Progenitor cell of endocrine pancreas (in vitro differentiated cells): ENCODE results near the gene SOS1. TPM values are rescaled to one million over a fixed set of nuclear protein-coding genes. Genes with fewer than 3 reads are reported as not detected.
"Not testable (repeated sequence)": the region's sequence is repeated elsewhere in the genome, so short reads cannot be mapped to it uniquely, and the experiment has no call there.

Experiments used
- DNase-seq: peaks from one replicate; pipeline ENCODE4 v3.0.0; 2021; ENCODE audit warnings: low spot score; ENCODE audit not compliant: unreplicated experiment
- H3K27ac Mint-ChIP-seq: 2 replicates; pipeline ENCODE4 v1.8.0; 2021; ENCODE audit warnings: mild to moderate bottlenecking, moderate library complexity, mixed read lengths
- H3K27me3 Mint-ChIP-seq: 2 replicates; pipeline ENCODE4 v1.8.0; 2021; ENCODE audit warnings: mixed read lengths
- H3K36me3 Mint-ChIP-seq: 2 replicates; pipeline ENCODE4 v1.8.0; 2022; ENCODE audit warnings: mixed read lengths; ENCODE audit not compliant: insufficient read depth
- H3K4me1 Mint-ChIP-seq: 2 replicates; pipeline ENCODE4 v1.8.0; 2021; ENCODE audit warnings: low read depth, mixed read lengths
- H3K4me3 Mint-ChIP-seq: 2 replicates; pipeline ENCODE4 v1.8.0; 2021; ENCODE audit warnings: low read depth, mild to moderate bottlenecking, moderate library complexity, mixed read lengths
- H3K9me3 Mint-ChIP-seq: 2 replicates; pipeline ENCODE4 v1.8.0; 2021; ENCODE audit warnings: low read depth, mixed read lengths
- total RNA-seq: library from RNA; stranded (reverse); gene quantifications from 2 replicates; pipeline ENCODE4 v1.2.1, GENCODE V29; 2021
- TF ChIP-seq, protein P1 (sequence below): fragments of 200-600 bp; sonication (generic); IDR thresholded peaks from one replicate; pipeline ENCODE4 v1.5.0; 2021; ENCODE audit warnings: antibody characterized with exemption, mild to moderate bottlenecking; ENCODE audit not compliant: unreplicated experiment

SOS1 gene
- total RNA-seq, 1 donor from 2014 or later, result 77.0 TPM

DNA sequence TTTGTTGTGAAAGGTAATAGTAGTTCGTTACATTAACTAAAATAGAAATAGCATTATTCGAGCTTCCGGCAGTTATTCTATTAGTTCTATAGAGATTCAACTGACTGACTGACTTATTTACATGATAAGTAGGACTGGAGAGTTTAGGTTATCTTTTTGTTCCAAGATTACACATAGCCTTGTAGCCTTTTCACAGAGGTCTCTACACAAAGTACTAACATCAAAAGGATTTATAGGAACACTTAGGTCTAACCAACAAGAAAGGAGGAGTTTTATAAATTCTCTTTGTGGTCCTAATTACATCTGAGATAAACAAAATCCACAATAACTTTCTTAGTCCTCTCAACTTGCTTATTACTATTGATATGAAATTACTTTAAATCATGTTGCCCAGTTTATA, 62.8 kb downstream of the SOS1 start:
- TF ChIP-seq, protein P1, sequence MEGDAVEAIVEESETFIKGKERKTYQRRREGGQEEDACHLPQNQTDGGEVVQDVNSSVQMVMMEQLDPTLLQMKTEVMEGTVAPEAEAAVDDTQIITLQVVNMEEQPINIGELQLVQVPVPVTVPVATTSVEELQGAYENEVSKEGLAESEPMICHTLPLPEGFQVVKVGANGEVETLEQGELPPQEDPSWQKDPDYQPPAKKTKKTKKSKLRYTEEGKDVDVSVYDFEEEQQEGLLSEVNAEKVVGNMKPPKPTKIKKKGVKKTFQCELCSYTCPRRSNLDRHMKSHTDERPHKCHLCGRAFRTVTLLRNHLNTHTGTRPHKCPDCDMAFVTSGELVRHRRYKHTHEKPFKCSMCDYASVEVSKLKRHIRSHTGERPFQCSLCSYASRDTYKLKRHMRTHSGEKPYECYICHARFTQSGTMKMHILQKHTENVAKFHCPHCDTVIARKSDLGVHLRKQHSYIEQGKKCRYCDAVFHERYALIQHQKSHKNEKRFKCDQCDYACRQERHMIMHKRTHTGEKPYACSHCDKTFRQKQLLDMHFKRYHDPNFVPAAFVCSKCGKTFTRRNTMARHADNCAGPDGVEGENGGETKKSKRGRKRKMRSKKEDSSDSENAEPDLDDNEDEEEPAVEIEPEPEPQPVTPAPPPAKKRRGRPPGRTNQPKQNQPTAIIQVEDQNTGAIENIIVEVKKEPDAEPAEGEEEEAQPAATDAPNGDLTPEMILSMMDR, result no peak
- H3K27me3 Mint-ChIP-seq, result no peaks in the 10 kb centered on the region
- H3K36me3 Mint-ChIP-seq, result peaks cover 15% of the 10 kb centered on the region
- H3K4me3 Mint-ChIP-seq, result no peak overlapping the region
- H3K9me3 Mint-ChIP-seq, result no peaks in the 10 kb centered on the region
- H3K27ac Mint-ChIP-seq, result no peak overlapping the region
- DNase-seq, result no peak
- H3K4me1 Mint-ChIP-seq, result no peaks in the 10 kb centered on the region

DNA sequence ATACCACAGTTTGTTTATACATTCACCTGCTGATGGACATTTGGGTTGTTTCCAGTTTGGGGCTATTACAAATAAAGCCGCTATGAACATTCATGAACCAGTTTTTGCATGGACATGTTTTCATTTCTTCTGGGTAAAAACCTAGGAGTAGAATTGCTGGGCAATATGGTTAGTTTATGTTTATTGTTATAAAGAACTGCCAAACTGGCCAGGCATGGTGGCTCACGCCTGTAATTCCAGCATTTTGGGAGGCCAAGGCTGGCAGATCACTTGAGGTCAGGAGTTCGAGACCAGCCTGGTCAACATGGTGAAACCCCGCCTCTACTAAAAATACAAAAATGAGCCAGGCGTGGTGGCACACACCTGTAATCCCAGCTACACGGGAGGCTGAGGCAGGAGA, 68.2 kb downstream of the SOS1 start:
- H3K27me3 Mint-ChIP-seq, H3K9me3 Mint-ChIP-seq, DNase-seq, H3K4me1 Mint-ChIP-seq, H3K4me3 Mint-ChIP-seq, H3K27ac Mint-ChIP-seq: not testable (repeated sequence)
- peaks cover 40% of the 10 kb centered on the region for H3K36me3 Mint-ChIP-seq

DNA sequence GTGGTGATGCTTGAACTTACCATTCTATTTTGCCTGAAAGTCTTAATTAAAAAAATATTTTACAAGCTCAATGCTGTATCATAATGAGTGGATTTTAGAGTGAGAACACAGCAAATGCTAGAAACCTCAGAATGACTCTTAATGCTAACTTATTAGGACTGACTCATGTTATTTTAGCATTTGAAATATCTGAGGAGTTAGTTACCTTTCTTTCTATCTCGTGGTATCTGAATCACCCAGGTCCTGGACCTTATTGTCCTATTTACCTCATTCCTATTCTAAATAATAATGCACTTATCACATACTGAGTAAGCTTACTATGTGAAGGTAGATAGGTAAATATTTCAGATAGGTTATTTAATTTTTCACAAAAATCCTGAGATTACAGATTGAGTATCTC, 70.7 kb downstream of the SOS1 start:
- Mint-ChIP-seq H3K4me3 (no peak overlapping the region), H3K27me3 (no peaks in the 10 kb centered on the region), H3K27ac (no peak overlapping the region), H3K4me1 (no peaks in the 10 kb centered on the region), H3K36me3 (peaks cover 49% of the 10 kb centered on the region), H3K9me3 (peaks cover 2% of the 10 kb centered on the region)
- TF ChIP-seq, protein P1, result no peak
- no peak for DNase-seq

DNA sequence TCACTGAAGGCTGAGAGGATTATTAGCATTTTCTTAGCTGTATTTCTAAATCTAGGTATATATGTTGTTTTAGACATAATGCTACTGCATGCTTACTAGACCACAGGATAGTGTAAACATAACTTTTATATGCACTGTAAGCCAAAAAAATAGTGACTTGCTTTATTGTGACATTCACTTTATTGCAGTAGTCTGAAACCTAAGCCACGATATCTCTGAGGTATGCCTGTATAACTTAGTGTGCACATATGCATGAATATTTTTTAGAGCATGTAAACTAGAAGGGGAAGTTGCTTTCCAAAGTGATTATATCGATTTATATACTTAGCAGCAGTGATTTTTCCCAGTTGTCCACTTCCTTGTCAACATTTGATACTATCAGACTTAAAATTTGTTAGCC, 81.8 kb downstream of the SOS1 start:
- peaks cover 2% of the 10 kb centered on the region for H3K4me1 Mint-ChIP-seq
- no peaks in the 10 kb centered on the region for H3K27me3 Mint-ChIP-seq
- H3K9me3 Mint-ChIP-seq, result no peaks in the 10 kb centered on the region
- no peak overlapping the region for H3K27ac Mint-ChIP-seq
- peaks cover 27% of the 10 kb centered on the region for H3K36me3 Mint-ChIP-seq
- TF ChIP-seq, protein P1, result no peak
- no peak overlapping the region for H3K4me3 Mint-ChIP-seq
- no peak for DNase-seq

DNA sequence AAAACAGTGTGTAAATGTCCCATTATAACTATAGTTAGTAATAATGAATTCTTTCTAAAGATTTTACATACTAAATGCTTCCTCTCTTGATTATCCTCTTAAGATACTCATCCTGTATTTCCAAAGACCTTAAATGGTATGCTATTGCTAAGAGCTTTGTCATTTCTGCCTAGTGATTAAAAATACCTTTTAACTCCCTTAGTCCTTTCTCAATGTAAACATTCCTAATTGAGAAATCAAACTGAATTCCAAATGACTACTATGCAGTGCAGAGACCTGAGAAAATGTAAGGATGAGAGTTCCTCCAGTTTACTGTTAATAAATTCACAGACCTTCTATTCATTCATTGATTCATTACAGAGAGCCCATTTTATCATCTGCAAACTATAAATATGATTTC, 86.9 kb downstream of the SOS1 start:
- Mint-ChIP-seq H3K4me3 (no peak overlapping the region), H3K27me3 (no peaks in the 10 kb centered on the region), H3K36me3 (peaks cover 22% of the 10 kb centered on the region), H3K9me3 (no peaks in the 10 kb centered on the region), H3K4me1 (peaks cover 6% of the 10 kb centered on the region), H3K27ac (no peak overlapping the region)
- no peak for DNase-seq
- TF ChIP-seq, protein P1, result no peak

DNA sequence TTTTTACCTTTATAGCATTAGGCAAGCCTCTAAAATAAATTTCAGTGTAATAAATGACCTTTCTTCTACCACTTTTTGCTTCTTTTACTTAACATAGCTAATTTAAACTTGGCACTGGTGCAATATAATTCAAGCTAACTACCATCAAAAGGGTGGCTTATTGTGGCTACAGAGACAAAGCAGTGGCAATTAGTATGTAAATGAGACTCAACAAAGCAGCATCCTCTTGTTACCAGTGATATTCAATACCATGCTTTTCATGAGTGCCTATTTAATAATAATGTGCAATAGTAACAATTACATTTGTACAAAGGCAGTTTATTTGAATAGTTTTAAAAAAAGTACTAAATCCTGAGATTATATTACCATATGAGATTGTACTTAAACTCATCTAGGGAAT, 93.4 kb downstream of the SOS1 start:
- H3K9me3 Mint-ChIP-seq, result no peaks in the 10 kb centered on the region
- no peak for DNase-seq
- TF ChIP-seq, protein P1, result no peak
- H3K4me3 Mint-ChIP-seq, result no peak overlapping the region
- H3K27me3 Mint-ChIP-seq, result no peaks in the 10 kb centered on the region
- H3K27ac Mint-ChIP-seq, result no peak overlapping the region
- H3K36me3 Mint-ChIP-seq, result peaks cover 8% of the 10 kb centered on the region
- H3K4me1 Mint-ChIP-seq, result peaks cover under 1% of the 10 kb centered on the region
